Measurements from ENCODE around the gene MCRIP1. TPM values are rescaled to one million over a fixed set of nuclear protein-coding genes. Genes with fewer than 3 reads are reported as not detected.

The MCRIP1 gene
- total RNA-seq, 1 donor from 2014 or later = 85.9 TPM

DNA sequence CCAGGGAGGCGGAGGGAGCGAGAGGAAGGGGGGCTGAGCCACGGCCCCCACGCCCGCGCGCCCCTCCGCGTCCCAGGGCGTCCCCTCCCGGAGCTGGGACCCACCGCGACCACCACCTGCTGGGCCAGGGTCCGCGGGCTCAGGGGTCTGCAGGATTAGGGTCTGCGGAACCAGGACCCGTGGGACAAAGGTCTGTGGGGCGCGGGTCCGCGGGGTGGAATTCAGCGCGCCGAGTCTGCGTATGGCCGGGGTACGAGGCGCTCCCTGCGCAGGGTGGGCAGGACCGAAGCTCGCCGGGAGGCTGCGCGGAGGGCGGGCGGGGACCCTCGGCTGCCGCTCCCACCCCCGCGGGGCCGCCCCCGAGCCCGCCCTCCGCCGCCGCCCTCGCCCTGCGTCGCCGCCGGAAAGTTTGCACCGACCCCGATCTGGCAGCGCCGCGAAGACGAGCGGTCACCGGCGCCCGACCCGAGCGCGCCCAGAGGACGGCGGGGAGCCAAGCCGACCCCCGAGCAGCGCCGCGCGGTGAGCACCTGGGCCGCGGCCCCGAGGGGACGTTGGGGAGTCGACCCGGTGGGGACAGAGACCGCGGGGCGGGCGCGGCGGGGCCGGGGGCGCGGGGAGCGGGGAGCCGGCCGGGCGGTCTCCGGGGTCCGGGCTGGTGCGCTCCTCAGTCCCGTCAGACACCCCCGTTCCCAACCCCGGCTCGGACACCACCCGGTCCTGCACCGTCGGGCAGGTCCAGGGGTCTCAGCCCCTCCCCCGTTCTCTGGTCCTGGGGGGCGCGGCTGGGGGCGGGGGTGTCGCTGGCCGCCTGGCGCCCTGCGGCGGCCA is 29.1 kb downstream of the MCRIP1 start, which contains the start of gene GCGR:
Gene GCGR, plus strand, starts transcription at position 423 of the 831 bp plus-strand sequence. CDS start 4,869 bp downstream, outside the sequence.
- no peak for DNase-seq

DNA sequence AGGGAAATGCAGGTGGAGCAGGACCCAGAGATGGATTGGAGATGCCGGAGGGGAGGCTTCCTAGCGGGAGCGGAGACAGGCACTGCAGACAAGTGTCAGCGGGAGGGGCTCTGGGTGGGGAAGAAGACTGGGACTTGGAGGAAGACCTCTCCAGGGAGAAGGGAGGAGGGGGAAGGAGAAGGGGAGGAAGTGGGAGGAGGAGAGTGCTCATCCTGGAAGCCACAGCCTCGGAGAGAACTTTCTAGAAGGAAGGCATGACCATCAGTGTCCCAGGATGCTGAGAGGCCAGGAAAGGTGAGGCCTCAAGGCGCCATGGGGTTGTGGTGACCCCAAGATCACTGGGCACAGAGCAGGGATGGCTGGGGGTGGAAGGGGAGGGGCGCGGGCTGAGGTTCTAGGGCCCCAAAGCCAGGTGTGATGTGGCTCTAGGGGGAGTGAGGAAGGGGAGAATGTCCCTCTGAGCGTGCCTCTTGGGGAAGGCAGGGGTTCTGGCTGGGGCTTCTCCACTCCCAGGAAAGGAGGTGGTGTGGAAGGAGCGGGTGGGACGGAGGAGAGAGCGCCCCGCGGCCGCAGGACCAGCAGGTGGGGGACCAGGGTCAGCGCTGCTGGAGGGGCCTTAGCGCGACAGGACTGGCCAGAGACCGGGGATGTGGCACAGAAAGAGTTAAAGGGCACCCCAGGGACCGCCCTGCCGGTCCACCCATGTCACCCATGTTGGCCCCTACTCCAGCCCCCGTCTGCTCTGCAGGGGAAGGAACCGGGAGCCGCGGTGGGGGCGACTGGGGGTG is 30.0 kb downstream of the MCRIP1 start:
- no peak for DNase-seq

- no peak for DNase-seq
Measured at GRCh38 chr17:81802048-81802758, 30.9 kb downstream of the MCRIP1 start.

GRCh38 chr17:81801327-81801726 is 31.8 kb downstream of the MCRIP1 start:
- DNase-seq = no peak

DNA sequence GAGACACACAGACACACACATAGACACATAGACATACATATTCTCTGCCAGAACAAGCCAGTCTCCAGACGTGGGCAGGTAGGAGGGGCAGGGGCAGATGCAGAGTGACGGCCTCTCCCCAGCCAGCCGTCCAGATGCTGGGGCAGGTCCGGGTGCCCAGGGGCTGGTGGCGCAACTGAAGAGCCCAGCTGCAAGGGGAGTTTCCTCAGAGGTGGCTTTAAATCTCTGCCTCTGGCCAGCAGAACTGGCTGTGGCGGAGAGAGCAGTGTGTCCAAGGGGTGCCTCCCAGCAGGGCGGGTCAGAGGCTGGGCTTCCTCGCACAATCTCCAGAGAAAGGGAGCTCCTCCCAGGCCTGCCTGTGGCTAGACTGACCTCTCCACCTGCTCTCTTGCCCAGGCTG is 38.6 kb downstream of the MCRIP1 start:
- no peak for DNase-seq

GRCh38 chr17:81794074-81794476 is 39.0 kb downstream of the MCRIP1 start:
- DNase-seq = no peak

DNA sequence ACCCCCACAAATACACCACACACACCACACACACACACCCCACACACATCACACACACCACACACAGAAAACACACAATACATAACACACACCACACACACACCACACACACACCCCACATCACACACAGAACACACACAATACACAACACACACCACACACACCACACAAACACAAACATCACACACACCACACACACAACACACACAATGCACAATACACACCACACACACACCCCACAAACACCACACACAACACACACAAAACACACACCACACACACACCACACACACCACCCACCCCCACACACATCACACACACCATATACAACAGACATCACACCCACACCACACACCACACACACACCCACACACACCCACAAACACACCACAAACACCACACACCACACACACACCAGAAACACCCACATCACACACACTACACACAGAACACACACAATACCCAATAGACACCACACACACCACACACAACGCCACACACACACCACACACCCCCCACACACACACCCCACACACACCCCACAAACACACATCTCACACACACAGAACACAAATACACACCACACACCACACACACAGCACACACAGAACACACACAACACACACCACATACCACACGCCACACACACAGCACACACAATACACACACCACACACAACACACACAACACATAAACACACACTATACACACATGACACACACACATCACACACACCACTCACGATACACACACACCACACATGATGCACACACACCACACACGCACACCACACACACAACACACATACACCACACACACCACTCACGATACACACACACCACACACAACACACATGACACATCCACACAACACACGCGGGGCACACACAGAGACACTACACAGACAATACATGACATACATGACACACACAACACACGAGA is 40.1 kb downstream of the MCRIP1 start:
- no peak for DNase-seq

Other genes with a start within 250 kb of the MCRIP1 start
- gene NPLOC4, start 196.2 kb downstream of the MCRIP1 start, total RNA-seq = 39.5 TPM
- 0.16 TPM for gene TSPAN10, start 196.1 kb downstream of the MCRIP1 start, total RNA-seq
- not detected for gene PDE6G, start 176.7 kb downstream of the MCRIP1 start, total RNA-seq
- gene OXLD1, start 166.7 kb downstream of the MCRIP1 start, total RNA-seq = 5.5 TPM
- 3.9 TPM for gene CCDC137, start 166.6 kb downstream of the MCRIP1 start, total RNA-seq
- 34.0 TPM for gene ARL16, start 149.5 kb downstream of the MCRIP1 start, total RNA-seq
- gene HGS, start 149.3 kb downstream of the MCRIP1 start, total RNA-seq = 37.6 TPM
- gene MRPL12, start 129.9 kb downstream of the MCRIP1 start, total RNA-seq = 4.7 TPM
- gene SLC25A10, start 121.0 kb downstream of the MCRIP1 start, total RNA-seq = 4.2 TPM
- gene GCGR, start 29.1 kb downstream of the MCRIP1 start, total RNA-seq = not detected
- not detected for gene PPP1R27, start 1.8 kb upstream of the MCRIP1 start, total RNA-seq
- gene P4HB, start 27.2 kb upstream of the MCRIP1 start, total RNA-seq = 57.4 TPM
- 22.9 TPM for gene ARHGDIA, start 38.0 kb upstream of the MCRIP1 start, total RNA-seq
- 78.3 TPM for gene ALYREF, start 58.3 kb upstream of the MCRIP1 start, total RNA-seq
- gene ANAPC11, start 58.4 kb upstream of the MCRIP1 start, total RNA-seq = 43.0 TPM
- gene NPB, start 68.9 kb upstream of the MCRIP1 start, total RNA-seq = 2.0 TPM
- 24.5 TPM for gene PCYT2, start 78.1 kb upstream of the MCRIP1 start, total RNA-seq
- gene SIRT7, start 84.9 kb upstream of the MCRIP1 start, total RNA-seq = 8.0 TPM
- 16.5 TPM for gene MAFG, start 94.4 kb upstream of the MCRIP1 start, total RNA-seq
- gene PYCR1, start 104.0 kb upstream of the MCRIP1 start, total RNA-seq = 17.6 TPM
- 0.16 TPM for gene MYADML2, start 113.9 kb upstream of the MCRIP1 start, total RNA-seq
- 0.31 TPM for gene NOTUM, start 127.9 kb upstream of the MCRIP1 start, total RNA-seq
- 11.1 TPM for gene ASPSCR1, start 144.3 kb upstream of the MCRIP1 start, total RNA-seq
- 29.2 TPM for gene CENPX, start 189.6 kb upstream of the MCRIP1 start, total RNA-seq
- gene LRRC45, start 190.0 kb upstream of the MCRIP1 start, total RNA-seq = 14.2 TPM
- gene RAC3, start 198.4 kb upstream of the MCRIP1 start, total RNA-seq = 76.0 TPM
- 18.1 TPM for gene DCXR, start 204.4 kb upstream of the MCRIP1 start, total RNA-seq
- 14.5 TPM for gene RFNG, start 218.5 kb upstream of the MCRIP1 start, total RNA-seq
- gene GPS1, start 218.6 kb upstream of the MCRIP1 start, total RNA-seq = 64.4 TPM
- 21.4 TPM for gene DUS1L, start 232.5 kb upstream of the MCRIP1 start, total RNA-seq